ENCODE measurements around the gene OR7A5.
"Not testable (repeated sequence)": the region's sequence is repeated elsewhere in the genome, so short reads cannot be mapped to it uniquely, and the experiment has no call there.

Gene OR7A5

GRCh38 chr19:14835011-14835410, at the start of gene OR7A5, which contains the start of gene OR7C1:
Gene OR7A5, minus strand, starts transcription at chr19:14835185. Its CDS starts 6,944 bp downstream, at chr19:14828241.
Gene OR7C1, minus strand, starts transcription at chr19:14835185. Its CDS starts 35,049 bp downstream, at chr19:14800136.
- no peak for DNase-seq

- DNase-seq = peak; percentile 73
Measured at GRCh38 chr19:14871619-14872230, 36.7 kb upstream of the OR7A5 start.

GRCh38 chr19:14868497-14868896, 33.5 kb upstream of the OR7A5 start:
- DNase-seq = no peak

GRCh38 chr19:14848822-14849221, 13.8 kb upstream of the OR7A5 start, which contains the start of gene OR7A10:
Gene OR7A10, minus strand, starts transcription at chr19:14848922. Its CDS starts 7,045 bp downstream, at chr19:14841877.
- no peak for DNase-seq

- DNase-seq = no peak
Measured at GRCh38 chr19:14843578-14843977, 8.6 kb upstream of the OR7A5 start.

GRCh38 chr19:14843169-14843568, 8.2 kb upstream of the OR7A5 start:
- DNase-seq = no peak

GRCh38 chr19:14840206-14840605, 5.2 kb upstream of the OR7A5 start:
- DNase-seq = no peak

GRCh38 chr19:14837391-14837790, 2.4 kb upstream of the OR7A5 start:
- DNase-seq = no peak

- peak; percentile 90 for DNase-seq
Measured at GRCh38 chr19:14830702-14831101, 4.3 kb downstream of the OR7A5 start.

- no peak for DNase-seq
Measured at GRCh38 chr19:14826006-14826405, 9.0 kb downstream of the OR7A5 start.

- peak; percentile 39 for DNase-seq
Measured at GRCh38 chr19:14821937-14822336, 13.0 kb downstream of the OR7A5 start.

GRCh38 chr19:14818588-14818987, 16.4 kb downstream of the OR7A5 start:
- peak; percentile 20 for DNase-seq

GRCh38 chr19:14817052-14817451, 17.9 kb downstream of the OR7A5 start:
- DNase-seq = no peak

GRCh38 chr19:14814982-14815652, 19.9 kb downstream of the OR7A5 start:
- DNase-seq = peak; percentile 17

- no peak for DNase-seq
Measured at GRCh38 chr19:14809272-14810057, 25.5 kb downstream of the OR7A5 start.

- DNase-seq = no peak
Measured at GRCh38 chr19:14804765-14805164, 30.2 kb downstream of the OR7A5 start.

- no peak for DNase-seq
Measured at GRCh38 chr19:14798760-14799159, 36.2 kb downstream of the OR7A5 start.

- no peak for DNase-seq
Measured at GRCh38 chr19:14796021-14796420, 39.0 kb downstream of the OR7A5 start.

GRCh38 chr19:14795078-14795721, 39.8 kb downstream of the OR7A5 start:
- peak; percentile 70 for DNase-seq

- not testable (repeated sequence) for DNase-seq
Measured at GRCh38 chr19:14792250-14792649, 42.7 kb downstream of the OR7A5 start.

- DNase-seq = peak; percentile 67
Measured at GRCh38 chr19:14786421-14786851, 48.5 kb downstream of the OR7A5 start.

GRCh38 chr19:14785102-14785793, 49.7 kb downstream of the OR7A5 start:
- DNase-seq = peak; percentile 93

Data from hematopoietic multipotent progenitor cell treated with erythropoietin and hydrocortisone succinate and interleukin-3 and kit ligand, for 6 days (in vitro differentiated cells).